Mucosa of descending colon (tissue), 3 donors: ENCODE data around the gene FTH1. TPM values are rescaled to one million over a fixed set of nuclear protein-coding genes. Genes with fewer than 3 reads are reported as not detected.
A peak's percentile ranks its signal among the peaks of the same experiment; 100 is the strongest.
"Not testable (repeated sequence)": the region's sequence is repeated elsewhere in the genome, so short reads cannot be mapped to it uniquely, and the experiment has no call there.

Experiments used
- ATAC-seq: fragments of 200-7000 bp; cut with Tn5 transposase; one replicate; pipeline ENCODE4 v1.9.1; 2020; ENCODE audit warnings: mild to moderate bottlenecking, moderate library complexity
- DNase-seq, 3 donors: peaks; one replicate each; pipeline ENCODE4 v3.0.0-alpha.2; 2020
- H3K36me3 ChIP-seq: fragments of 200-600 bp; one replicate; pipeline ENCODE4 v1.8.0; 2021; ENCODE audit warnings: low read depth, mild to moderate bottlenecking
- H3K4me1 ChIP-seq: fragments of 200-600 bp; one replicate; pipeline ENCODE4 v1.8.0; 2021; ENCODE audit warnings: low read depth, mild to moderate bottlenecking
- H3K4me3 ChIP-seq: fragments of 200-600 bp; one replicate; pipeline ENCODE4 v1.8.0; 2021; ENCODE audit warnings: mild to moderate bottlenecking
- H3K9me3 ChIP-seq: fragments of 200-600 bp; one replicate; pipeline ENCODE4 v1.8.0; 2021; ENCODE audit warnings: mild to moderate bottlenecking
- CTCF ChIP-seq: fragments of 200-600 bp; IDR thresholded peaks from one replicate; pipeline ENCODE4 v1.8.0; 2022; ENCODE audit warnings: antibody characterized with exemption, mild to moderate bottlenecking
- intact Hi-C, 2 donors: fragments of 100-400 bp; cut with DNase I in 1 of 2; cut with micrococcal nuclease in 1 of 2; formaldehyde crosslinking; loops; one replicate each; pipeline versions ENCODE4 v1.11.0 to v1.11.1; 2022; cut with DNase I, micrococcal nuclease
- total RNA-seq, 3 donors: library from RNA; stranded (reverse); fragmentation: NEBNext Ultra II Directional in 2 of 3; extraction: Animal tissue kit (Norgen Biotek cat#: 25700) in 2 of 3; gene quantifications; one replicate each; pipeline versions ENCODE4 v1.2.1 to v1.2.4, GENCODE V29; 2021 to 2023
- donor health status: DM: no; HTN: no; CAD: no; lungs with moderate emphysema.
- donor health status: DM: no; HTN: no; CAD: no.
- donor health status: DM: no; HTN: yes; CAD: no.

Gene FTH1
- total RNA-seq, 3 donors from 2014 or later, result 3,081 to 6,795 (median 5,370) TPM

DNA sequence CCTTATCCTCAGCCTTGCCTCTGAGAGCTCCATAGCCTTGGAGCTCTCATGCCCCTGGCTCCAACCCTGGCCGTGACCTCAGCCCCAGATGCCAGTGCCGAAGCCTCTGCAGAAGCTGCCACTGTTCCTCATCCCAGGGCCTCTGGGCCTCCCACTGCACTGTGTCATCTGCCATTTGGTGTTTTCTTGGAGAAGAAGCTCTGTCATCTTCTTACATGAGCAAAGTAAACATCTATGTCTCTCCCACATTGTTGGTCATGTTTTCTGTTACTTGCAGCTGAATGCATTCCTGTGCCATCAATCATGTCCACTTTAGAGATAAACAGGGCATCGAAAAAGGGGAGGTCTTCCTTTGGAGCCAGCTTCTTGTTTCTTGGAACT lies 45.0 kb upstream of the FTH1 start:
- no peak for TF ChIP-seq CTCF
- H3K4me1 ChIP-seq, result peaks cover 4% of the 10 kb centered on the region
- H3K36me3 ChIP-seq, result no peaks in the 10 kb centered on the region
- DNase-seq (no peak), ATAC-seq (no peak)
- intact Hi-C loops, result no loop called here
- no peak overlapping the region for H3K4me3 ChIP-seq
- no peaks in the 10 kb centered on the region for H3K9me3 ChIP-seq

DNA sequence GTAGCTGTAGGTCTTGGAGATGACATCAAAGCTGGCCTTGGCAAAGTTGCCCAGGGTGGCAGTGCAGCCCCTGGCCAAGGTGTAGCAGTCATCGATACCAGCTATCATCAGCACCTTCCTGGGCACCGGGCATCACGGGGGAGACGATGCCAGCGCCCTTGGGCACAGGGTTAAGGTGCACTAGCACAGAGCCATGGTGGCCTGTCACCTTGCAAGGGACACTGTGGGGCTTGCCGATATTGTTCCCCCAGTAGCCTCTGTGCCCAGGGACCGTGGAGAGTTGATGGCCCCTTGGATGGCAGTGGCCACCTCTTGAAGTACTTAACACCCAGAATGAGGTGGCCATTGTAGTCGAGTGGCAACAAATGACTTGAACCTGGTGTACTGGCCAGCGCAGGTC lies 44.4 kb upstream of the FTH1 start:
- TF ChIP-seq CTCF, result no peak
- DNase-seq, result no peak

DNA sequence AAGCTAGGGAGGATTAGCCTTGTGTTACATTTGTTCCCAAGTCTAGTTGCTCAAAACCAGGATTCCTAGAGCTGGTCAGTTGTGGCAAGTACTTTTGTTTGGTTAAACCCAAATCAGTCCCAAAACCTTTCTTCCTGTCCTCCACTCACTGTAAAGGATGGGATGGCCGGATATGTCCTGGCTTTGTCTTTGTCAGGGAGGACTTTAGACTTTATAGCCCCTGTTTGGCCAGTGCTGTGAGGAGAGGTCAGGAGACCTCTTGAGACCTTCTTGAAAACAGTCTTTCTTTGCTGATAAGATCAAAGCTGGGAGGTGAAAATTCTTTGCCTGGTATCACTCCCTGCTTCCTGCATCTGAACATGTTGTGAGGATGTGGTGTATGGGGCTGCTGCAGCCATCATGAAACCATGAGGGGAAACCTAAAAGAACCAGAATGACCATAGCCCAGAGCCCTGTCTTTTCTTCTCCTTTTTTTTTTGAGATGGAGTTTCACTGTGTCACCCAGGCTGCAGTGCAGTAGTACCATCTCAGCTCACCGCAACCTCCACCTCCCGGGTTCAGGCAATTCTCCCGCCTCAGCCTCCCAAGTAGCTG lies 43.6 kb upstream of the FTH1 start:
- DNase-seq, result no peak
- intact Hi-C loops, result no loop called here
- no peak overlapping the region for H3K4me3 ChIP-seq
- no peaks in the 10 kb centered on the region for H3K36me3 ChIP-seq
- H3K9me3 ChIP-seq, result no peaks in the 10 kb centered on the region
- peaks cover 4% of the 10 kb centered on the region for H3K4me1 ChIP-seq
- TF ChIP-seq CTCF, result no peak
- no peak for ATAC-seq

More for the DNA sequence above, 44.4 kb upstream of the FTH1 start:
- Histone ChIP-seq H3K36me3 (no peaks in the 10 kb centered on the region), H3K9me3 (no peaks in the 10 kb centered on the region), H3K4me1 (peaks cover 4% of the 10 kb centered on the region), H3K4me3 (no peak overlapping the region)
- ATAC-seq, result no peak
- intact Hi-C loops, result no loop called here

DNA sequence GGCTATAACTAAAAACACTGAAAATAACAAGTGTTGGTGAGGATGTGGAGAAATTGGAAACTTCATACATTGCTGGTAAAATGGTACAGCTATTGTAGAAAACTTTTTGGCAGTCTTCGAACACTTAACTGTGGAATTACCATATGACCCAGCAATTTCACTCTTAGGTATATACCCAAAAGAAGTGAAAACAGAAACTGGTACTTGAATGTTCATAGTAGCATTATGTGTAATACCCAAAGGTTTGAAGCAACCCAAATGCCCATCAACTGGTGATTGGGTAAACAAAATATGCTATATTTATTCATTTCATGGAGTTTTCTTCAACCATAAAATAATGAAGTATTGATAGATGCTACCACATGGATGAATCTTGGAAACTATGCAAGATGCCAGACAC lies 40.8 kb upstream of the FTH1 start:
- TF ChIP-seq CTCF, result no peak
- no peaks in the 10 kb centered on the region for H3K36me3 ChIP-seq
- H3K4me3 ChIP-seq, result no peak overlapping the region
- no peak for DNase-seq
- intact Hi-C loops, result no loop called here
- no peaks in the 10 kb centered on the region for H3K9me3 ChIP-seq
- H3K4me1 ChIP-seq, result peaks cover 2% of the 10 kb centered on the region
- ATAC-seq, result no peak

GRCh38 chr11:62004473-62004872 lies 37.0 kb upstream of the FTH1 start:
- TF ChIP-seq CTCF, result no peak
- intact Hi-C loops, result no loop called here
- H3K36me3 ChIP-seq, result no peaks in the 10 kb centered on the region
- DNase-seq (peak in 1 of 3 donors; percentile 58), ATAC-seq (peak; percentile 37)
- H3K4me3 ChIP-seq, result no peak overlapping the region
- H3K9me3 ChIP-seq, result peaks cover 4% of the 10 kb centered on the region
- peaks cover 13% of the 10 kb centered on the region for H3K4me1 ChIP-seq

DNA sequence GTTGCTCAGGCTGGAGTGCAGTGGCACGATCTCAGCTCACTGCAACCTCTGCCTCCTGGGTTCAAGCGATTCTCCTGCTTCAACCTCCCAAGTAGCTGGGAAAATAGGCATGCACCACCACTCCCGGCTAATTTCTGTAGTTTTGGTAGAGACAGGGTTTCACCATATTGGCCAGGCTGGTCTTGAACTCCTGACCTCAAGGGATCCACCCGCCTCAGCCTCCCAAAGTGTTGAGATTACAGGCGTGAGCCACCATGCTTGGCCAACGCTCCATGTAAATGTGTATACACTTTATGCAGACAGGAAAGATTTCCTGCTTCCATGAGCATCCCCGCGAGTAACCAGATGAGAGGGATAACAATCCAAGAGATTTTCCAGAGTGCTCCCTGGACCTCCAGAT lies 34.8 kb upstream of the FTH1 start:
- H3K9me3 ChIP-seq, intact Hi-C loops, DNase-seq, ATAC-seq, H3K36me3 ChIP-seq, H3K4me3 ChIP-seq: not testable (repeated sequence)
- peaks cover 13% of the 10 kb centered on the region for H3K4me1 ChIP-seq
